IMR-90 (cell line): ENCODE results near the gene CYP26B1. TPM values are rescaled to one million over a fixed set of nuclear protein-coding genes. Genes with fewer than 3 reads are reported as not detected.

ENCODE experiments used
- ATAC-seq: fragments of 200-7000 bp; cut with Tn5 transposase; 2 replicates; pipeline ENCODE4 v1.9.1; 2020; ENCODE audit warnings: low read depth, mild to moderate bottlenecking, moderate library complexity
- BruUV-seq: library from RNA; stranded (reverse); fragments of 400-500 nt; replicated peaks from 2 replicates; lab custom pipeline; 2021; lab: Mats Ljungman, UMichigan
- CTCF ChIA-PET: fragments of 300-600 bp; formaldehyde crosslinking; extraction: SDS; loops from one replicate; lab custom pipeline; 2021; ENCODE audit warnings: antibody characterized with exemption; lab: Yijun Ruan, JAX
- POLR2A ChIA-PET: fragments of 300-600 bp; sonication (Branson Sonifier 250); formaldehyde crosslinking; loops from one replicate; lab custom pipeline; 2022; ENCODE audit warnings: antibody characterized with exemption; ENCODE audit not compliant: unreplicated experiment; lab: Charles Lee
- DNase-seq: peaks from one replicate; pipeline ENCODE4 v3.0.0; 2013
- H2AFZ ChIP-seq: replicated peaks from 2 replicates; pipeline ENCODE3; 2013; ENCODE audit warnings: low read length, mild to moderate bottlenecking; ENCODE audit not compliant: poor library complexity
- H2AK5ac ChIP-seq: 2 replicates; pipeline ENCODE4 v1.6.1; 2013; ENCODE audit warnings: low read depth, low read length, inconsistent platforms
- H2AK9ac ChIP-seq: replicated peaks from 2 replicates; pipeline ENCODE3; 2013; ENCODE audit warnings: mild to moderate bottlenecking, low read depth, low read length, moderate library complexity; ENCODE audit not compliant: poor library complexity
- H2BK120ac ChIP-seq: 2 replicates; pipeline ENCODE4 v1.6.1; 2013; ENCODE audit warnings: low read depth, low read length, inconsistent platforms
- H2BK15ac ChIP-seq: 3 replicates; pipeline ENCODE4 v1.6.1; 2013; ENCODE audit warnings: low read depth, low read length, inconsistent platforms
- H2BK20ac ChIP-seq: 2 replicates; pipeline ENCODE4 v1.6.1; 2013; ENCODE audit warnings: low read depth, mild to moderate bottlenecking, inconsistent platforms, low read length, moderate library complexity
- H2BK5ac ChIP-seq: 2 replicates; pipeline ENCODE4 v1.6.1; 2013; ENCODE audit warnings: mild to moderate bottlenecking, low read depth, low read length, inconsistent platforms; ENCODE audit not compliant: poor library complexity, severe bottlenecking
- H3K14ac ChIP-seq: replicated peaks from 2 replicates; pipeline ENCODE4 v1.6.1; 2013; ENCODE audit warnings: low read depth, low read length, inconsistent platforms
- H3K18ac ChIP-seq: 2 replicates; pipeline ENCODE4 v1.6.1; 2013; ENCODE audit warnings: low read depth, low read length, control low read depth
- H3K23ac ChIP-seq: 2 replicates; pipeline ENCODE4 v1.6.1; 2013; ENCODE audit warnings: low read depth, low read length, inconsistent platforms
- H3K27ac ChIP-seq: 2 replicates; pipeline ENCODE4 v1.5.1; 2013; ENCODE audit warnings: mild to moderate bottlenecking, control low read depth, low read length; ENCODE audit not compliant: insufficient read depth
- H3K27me3 ChIP-seq: 2 replicates; pipeline ENCODE4 v1.6.1; 2013; ENCODE audit warnings: low read length; ENCODE audit not compliant: control insufficient read depth, insufficient read depth
- H3K36me3 ChIP-seq: 2 replicates; pipeline ENCODE4 v1.6.1; 2013; ENCODE audit warnings: low read length, mixed read lengths; ENCODE audit not compliant: control insufficient read depth, insufficient read depth
- H3K4ac ChIP-seq: 2 replicates; pipeline ENCODE4 v1.6.1; 2013; ENCODE audit warnings: low read depth, low read length, inconsistent platforms
- H3K4me1 ChIP-seq: 2 replicates; pipeline ENCODE4 v1.6.1; 2013; ENCODE audit warnings: low read length, mixed read lengths; ENCODE audit not compliant: control insufficient read depth, insufficient read depth
- H3K4me2 ChIP-seq: 2 replicates; pipeline ENCODE4 v1.6.1; 2013; ENCODE audit warnings: low read depth, mild to moderate bottlenecking, control low read depth, low read length, moderate library complexity
- H3K4me3 ChIP-seq: 2 replicates; pipeline ENCODE4 v1.5.1; 2013; ENCODE audit warnings: low read depth, mild to moderate bottlenecking, control low read depth, low read length, moderate library complexity; ENCODE audit not compliant: insufficient read depth
- H3K56ac ChIP-seq: 2 replicates; pipeline ENCODE4 v1.6.1; 2013; ENCODE audit warnings: low read length, inconsistent platforms; ENCODE audit not compliant: insufficient read depth; ENCODE audit errors: extremely low read depth
- H3K79me1 ChIP-seq, 2 experiments: 2 replicates each; pipeline ENCODE4 v1.6.1; 2013; ENCODE audit warnings: low read length in 2 of 2, inconsistent platforms in 1 of 2, low read depth in 1 of 2
- H3K9ac ChIP-seq: 2 replicates; pipeline ENCODE4 v1.6.1; 2013; ENCODE audit warnings: low read depth, low read length, control low read depth
- H3K9me1 ChIP-seq: 2 replicates; pipeline ENCODE4 v1.6.1; 2013; ENCODE audit warnings: low read length, inconsistent platforms; ENCODE audit not compliant: insufficient read depth
- H3K9me3 ChIP-seq: 2 replicates; pipeline ENCODE4 v1.6.1; 2013; ENCODE audit warnings: low read length; ENCODE audit not compliant: control insufficient read depth, insufficient read depth
- H4K20me1 ChIP-seq: 2 replicates; pipeline ENCODE4 v1.6.1; 2013; ENCODE audit warnings: low read length, inconsistent platforms; ENCODE audit not compliant: insufficient read depth
- H4K5ac ChIP-seq: 2 replicates; pipeline ENCODE4 v1.6.1; 2013; ENCODE audit warnings: mild to moderate bottlenecking, low read depth, low read length, control low read depth
- H4K8ac ChIP-seq, 2 experiments: 2 replicates each; pipeline ENCODE4 v1.6.1; 2013; ENCODE audit warnings: low read depth in 2 of 2, low read length in 2 of 2, control low read depth in 1 of 2, inconsistent platforms in 1 of 2
- H4K91ac ChIP-seq: 2 replicates; pipeline ENCODE4 v1.6.1; 2013; ENCODE audit warnings: low read depth, low read length, inconsistent platforms; ENCODE audit not compliant: insufficient read depth
- BHLHE40 ChIP-seq: fragments of 150-350 bp; IDR thresholded peaks from 2 replicates; pipeline ENCODE4 v1.6.1; 2016; ENCODE audit warnings: mild to moderate bottlenecking, low read depth, low read length
- CEBPB ChIP-seq: IDR thresholded peaks from 2 replicates; pipeline ENCODE4 v1.6.1; 2012; ENCODE audit warnings: low read depth, low read length, improper control_type of control experiment
- CHD1 ChIP-seq: IDR thresholded peaks from 2 replicates; pipeline ENCODE4 v1.6.1; 2012; ENCODE audit warnings: low read depth, low read length, improper control_type of control experiment
- MAFK ChIP-seq: IDR thresholded peaks from 2 replicates; pipeline ENCODE4 v1.6.1; 2012; ENCODE audit warnings: low read depth, low read length, improper control_type of control experiment
- MXI1 ChIP-seq: IDR thresholded peaks from 2 replicates; pipeline ENCODE4 v1.6.1; 2012; ENCODE audit warnings: low read depth, mild to moderate bottlenecking, low read length, moderate library complexity, borderline replicate concordance
- POLR2A ChIP-seq: IDR thresholded peaks from 2 replicates; pipeline ENCODE4 v1.6.1; 2012; ENCODE audit warnings: mild to moderate bottlenecking, low read depth, low read length
- SMC3 ChIP-seq: fragments of 150-350 bp; IDR thresholded peaks from 2 replicates; pipeline ENCODE4 v1.6.1; 2016; ENCODE audit warnings: low read depth, mild to moderate bottlenecking, antibody characterized with exemption, low read length, moderate library complexity
- WGBS, 2 experiments: methylation state at CpG; one replicate each; pipeline versions ENCODE4 v1.1.5 to v1.1.7; 2013; ENCODE audit warnings: missing lambda C conversion rate in 2 of 2; ENCODE audit not compliant: insufficient read length in 1 of 2; ENCODE audit errors: extremely low coverage in 2 of 2; 5-methylcytosine and 5-hydroxymethylcytosine counted together
- dilution Hi-C: fragments of 300-500 bp; cut with HindIII; formaldehyde crosslinking; loops from one replicate; pipeline ENCODE4 v1.14.3; 2018; ENCODE audit warnings: low sequenced_read_pairs; ENCODE audit not compliant: unreplicated experiment
- in situ Hi-C: fragments of 300-500 bp; cut with MboI; formaldehyde crosslinking; loops from 3 replicates; pipeline ENCODE4 v1.14.3; 2019; ENCODE audit warnings: low sequenced_read_pairs, inconsistent platforms, mixed read lengths
- intact Hi-C: fragments of 100-400 bp; cut with micrococcal nuclease; formaldehyde crosslinking; loops from 2 replicates; pipeline ENCODE4 v1.10.0; 2022
- polyA plus RNA-seq, 3 experiments: library from polyadenylated mRNA; depleted of rRNA; stranded (reverse); fragments of >200 nt; gene quantifications; 2 replicates each; pipeline ENCODE4 v1.2.3, GENCODE V29; 2012; ENCODE audit warnings: low replicate concordance in 1 of 3
- total RNA-seq: library from RNA; depleted of rRNA; stranded (reverse); fragments of >200 nt; gene quantifications from 2 replicates; pipeline ENCODE4 v1.2.3, GENCODE V29; 2012
- TF ChIP-seq, protein P1 (sequence below): fragments of 150-350 bp; IDR thresholded peaks from 2 replicates; pipeline ENCODE4 v1.6.1; 2017; ENCODE audit warnings: mild to moderate bottlenecking, antibody characterized with exemption, low read length, low read depth

CYP26B1 gene
- total and polyA plus RNA-seq, 2 of the 4 experiments (the other 2 are of a cell fraction), result 0.02 TPM; not detected in 1

DNA sequence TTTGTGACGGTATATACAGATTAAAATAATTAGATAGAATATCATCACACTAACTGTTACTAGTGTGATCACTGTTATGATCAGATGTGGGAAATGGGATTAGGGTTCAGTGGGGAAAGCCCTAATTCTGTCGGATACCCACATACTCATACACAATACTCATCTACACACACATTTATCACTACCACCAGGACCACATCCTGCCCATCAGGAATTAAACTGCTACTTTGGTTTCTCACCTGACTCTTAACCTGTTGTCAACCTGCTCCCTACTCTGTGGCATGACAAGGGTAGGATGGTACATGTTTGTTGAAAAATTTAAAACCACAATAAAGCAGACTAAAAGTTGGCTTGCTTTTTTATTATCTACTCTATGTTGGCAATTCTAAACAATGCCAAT lies 24.8 kb upstream of the CYP26B1 start:
- Histone ChIP-seq H3K4ac (no peak overlapping the region), H4K91ac (no peak overlapping the region), H4K8ac (no peak overlapping the region), H3K27me3 (no peaks in the 10 kb centered on the region), H3K23ac (no peak overlapping the region), H3K9me1 (peaks cover 4% of the 10 kb centered on the region; the same call in 1 of the 2 replicates), H3K4me1 (no peaks in the 10 kb centered on the region), H2BK120ac (no peak overlapping the region), H2AK5ac (no peak overlapping the region), H2AFZ (no peak overlapping the region), H2AK9ac (no peak overlapping the region), H2BK15ac (no peak overlapping the region), H3K27ac (no peak overlapping the region), H3K18ac (no peak overlapping the region), H3K36me3 (peaks cover 2% of the 10 kb centered on the region), H3K56ac (no peak overlapping the region), H3K14ac (no peak overlapping the region), H2BK20ac (no peak overlapping the region), H3K4me2 (no peak overlapping the region), H3K79me1 (no peaks in the 10 kb centered on the region), H4K5ac (no peak overlapping the region), H3K9me3 (no peaks in the 10 kb centered on the region), H4K20me1 (no peaks in the 10 kb centered on the region), H3K4me3 (no peak overlapping the region), H3K9ac (no peak overlapping the region), H2BK5ac (no peak overlapping the region)
- WGBS, 2 experiments, result no CpG with 5 or more reads among the region's 2 CpGs
- dilution Hi-C loops (no loop called here), in situ Hi-C loops (no loop called here), intact Hi-C loops (no loop called here)
- no TSS peak for BruUV-seq
- ATAC-seq, result no peak
- DNase-seq, result no peak
- ChIA-PET POLR2A (no interaction called here), CTCF (no interaction called here)
- no peak for TF ChIP-seq MAFK
- no peak for TF ChIP-seq BHLHE40
- TF ChIP-seq, protein P1, sequence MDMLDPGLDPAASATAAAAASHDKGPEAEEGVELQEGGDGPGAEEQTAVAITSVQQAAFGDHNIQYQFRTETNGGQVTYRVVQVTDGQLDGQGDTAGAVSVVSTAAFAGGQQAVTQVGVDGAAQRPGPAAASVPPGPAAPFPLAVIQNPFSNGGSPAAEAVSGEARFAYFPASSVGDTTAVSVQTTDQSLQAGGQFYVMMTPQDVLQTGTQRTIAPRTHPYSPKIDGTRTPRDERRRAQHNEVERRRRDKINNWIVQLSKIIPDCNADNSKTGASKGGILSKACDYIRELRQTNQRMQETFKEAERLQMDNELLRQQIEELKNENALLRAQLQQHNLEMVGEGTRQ, result no peak
- no peak for TF ChIP-seq CHD1
- no peak for TF ChIP-seq CEBPB
- TF ChIP-seq SMC3, result no peak
- no peak for TF ChIP-seq POLR2A
- TF ChIP-seq MXI1, result no peak
